HG02763 (cell line): ENCODE data around the gene ZNF398.
"Not testable (repeated sequence)": the region's sequence is repeated elsewhere in the genome, so short reads cannot be mapped to it uniquely, and the experiment has no call there.

ENCODE experiments used
- ATAC-seq: cut with Tn5 transposase; IDR thresholded peaks from one replicate; pipeline ENCODE4 v1.9.1; 2021; ENCODE audit warnings: mild to moderate bottlenecking, moderate library complexity; ENCODE audit not compliant: unreplicated experiment

Gene ZNF398

GRCh38 chr7:149147072-149147751 lies at the start of gene ZNF398:
ZNF398 (plus strand) TSS chr7:149147453; CDS start chr7:149147743, 290 bp downstream.
- ATAC-seq, result peak; percentile 71

GRCh38 chr7:149099058-149099457 lies 48.2 kb upstream of the ZNF398 start:
- no peak for ATAC-seq

- no peak for ATAC-seq
Measured at GRCh38 chr7:149100821-149101220, 46.4 kb upstream of the ZNF398 start.

GRCh38 chr7:149102666-149103065 lies 44.6 kb upstream of the ZNF398 start:
- no peak for ATAC-seq

GRCh38 chr7:149103424-149103823 lies 43.8 kb upstream of the ZNF398 start:
- ATAC-seq, result no peak

- ATAC-seq, result no peak
Measured at GRCh38 chr7:149104214-149104613, 43.0 kb upstream of the ZNF398 start.

GRCh38 chr7:149104749-149105148 lies 42.5 kb upstream of the ZNF398 start:
- ATAC-seq, result no peak

GRCh38 chr7:149109969-149110368 lies 37.3 kb upstream of the ZNF398 start:
- ATAC-seq, result no peak

GRCh38 chr7:149125189-149125862 lies 21.9 kb upstream of the ZNF398 start:
- no peak for ATAC-seq

GRCh38 chr7:149125863-149126661 lies 21.2 kb upstream of the ZNF398 start, which contains the start of gene ZNF425:
ZNF425 (minus strand) TSS chr7:149126324; CDS start chr7:149126213, 111 bp downstream.
- ATAC-seq, result peak; percentile 85

- peak; percentile 49 for ATAC-seq
Measured at GRCh38 chr7:149126662-149127266, 20.5 kb upstream of the ZNF398 start.

- no peak for ATAC-seq
Measured at GRCh38 chr7:149130572-149131198, 16.6 kb upstream of the ZNF398 start.

GRCh38 chr7:149133028-149133710 lies 14.1 kb upstream of the ZNF398 start:
- no peak for ATAC-seq

- ATAC-seq, result no peak
Measured at GRCh38 chr7:149136118-149136517, 11.1 kb upstream of the ZNF398 start.

GRCh38 chr7:149140831-149141230 lies 6.4 kb upstream of the ZNF398 start:
- no peak for ATAC-seq

- no peak for ATAC-seq
Measured at GRCh38 chr7:149141893-149142292, 5.4 kb upstream of the ZNF398 start.

GRCh38 chr7:149144436-149144922 lies 2.8 kb upstream of the ZNF398 start:
- not testable (repeated sequence) for ATAC-seq

GRCh38 chr7:149145031-149145845 lies 2.0 kb upstream of the ZNF398 start:
- no peak for ATAC-seq
